Upper lobe of left lung (tissue), 4 donors: Measurements from ENCODE around the gene LYPD6.

ENCODE experiments used
- POLR2AphosphoS5 ChIP-seq, 2 donors: sonication (generic); formaldehyde crosslinking; IDR thresholded peaks; one replicate each; pipeline ENCODE4 v1.5.1; 2017; ENCODE audit warnings: antibody characterized with exemption in 2 of 2
- TF ChIP-seq, protein P1 (sequence below), 6 experiments: fragments of 450-650 bp in 4 of 6; fragments of 200-600 bp in 2 of 6; sonication (generic) in 2 of 6; IDR thresholded peaks; one replicate each; pipeline ENCODE4 v1.5.1; 2016 to 2019; ENCODE audit warnings: antibody characterized with exemption in 6 of 6

DNA sequence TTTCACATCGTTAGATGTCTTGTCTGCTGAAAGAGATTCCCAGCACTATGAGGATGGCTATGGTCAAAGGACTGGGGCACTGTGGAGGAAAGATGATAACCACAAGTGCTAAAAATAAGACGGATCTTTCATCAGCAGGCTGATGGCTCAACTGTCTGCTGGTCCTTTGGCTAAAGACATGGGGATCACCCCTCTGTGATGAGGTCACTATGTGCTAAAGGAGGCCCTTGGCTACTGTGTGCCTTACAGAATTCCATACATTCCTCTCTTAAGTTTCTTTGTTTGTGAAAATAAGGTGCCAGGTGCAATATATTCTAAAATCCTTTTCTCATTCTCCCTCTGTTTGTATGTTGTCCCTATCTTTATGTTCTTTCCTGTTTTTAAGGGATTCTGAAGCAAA, 39.7 kb upstream of the LYPD6 start:
- TF ChIP-seq, protein P1, sequence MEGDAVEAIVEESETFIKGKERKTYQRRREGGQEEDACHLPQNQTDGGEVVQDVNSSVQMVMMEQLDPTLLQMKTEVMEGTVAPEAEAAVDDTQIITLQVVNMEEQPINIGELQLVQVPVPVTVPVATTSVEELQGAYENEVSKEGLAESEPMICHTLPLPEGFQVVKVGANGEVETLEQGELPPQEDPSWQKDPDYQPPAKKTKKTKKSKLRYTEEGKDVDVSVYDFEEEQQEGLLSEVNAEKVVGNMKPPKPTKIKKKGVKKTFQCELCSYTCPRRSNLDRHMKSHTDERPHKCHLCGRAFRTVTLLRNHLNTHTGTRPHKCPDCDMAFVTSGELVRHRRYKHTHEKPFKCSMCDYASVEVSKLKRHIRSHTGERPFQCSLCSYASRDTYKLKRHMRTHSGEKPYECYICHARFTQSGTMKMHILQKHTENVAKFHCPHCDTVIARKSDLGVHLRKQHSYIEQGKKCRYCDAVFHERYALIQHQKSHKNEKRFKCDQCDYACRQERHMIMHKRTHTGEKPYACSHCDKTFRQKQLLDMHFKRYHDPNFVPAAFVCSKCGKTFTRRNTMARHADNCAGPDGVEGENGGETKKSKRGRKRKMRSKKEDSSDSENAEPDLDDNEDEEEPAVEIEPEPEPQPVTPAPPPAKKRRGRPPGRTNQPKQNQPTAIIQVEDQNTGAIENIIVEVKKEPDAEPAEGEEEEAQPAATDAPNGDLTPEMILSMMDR (IDR thresholded peaks at IDR 0.05) = no peak
- no peak for TF ChIP-seq POLR2AphosphoS5 (IDR thresholded peaks at IDR 0.05)
